Neuronal stem cell (in vitro differentiated cells): ENCODE measurements around the gene PRCD.

Source experiments
- DNase-seq: peaks from one replicate; pipeline ENCODE4 v3.0.0-alpha.2; 2013; ENCODE audit warnings: low spot score
- H2AFZ ChIP-seq: one replicate; pipeline ENCODE4 v1.6.1; 2013; ENCODE audit warnings: mild to moderate bottlenecking, low read length, inconsistent platforms
- H2AK5ac ChIP-seq: 2 replicates; pipeline ENCODE4 v1.6.1; 2013; ENCODE audit warnings: low read depth, mild to moderate bottlenecking, inconsistent platforms, low read length, moderate library complexity, mixed read lengths
- H2BK120ac ChIP-seq: 2 replicates; pipeline ENCODE4 v1.6.1; 2013; ENCODE audit warnings: low read depth, mild to moderate bottlenecking, inconsistent platforms, low read length, moderate library complexity, mixed read lengths
- H2BK12ac ChIP-seq: one replicate; pipeline ENCODE4 v1.6.1; 2013; ENCODE audit warnings: low read length, inconsistent platforms
- H2BK15ac ChIP-seq: 2 replicates; pipeline ENCODE4 v1.6.1; 2013; ENCODE audit warnings: mild to moderate bottlenecking, low read length, inconsistent platforms, mixed read lengths
- H2BK5ac ChIP-seq: one replicate; pipeline ENCODE4 v1.6.1; 2013; ENCODE audit warnings: inconsistent platforms, mild to moderate bottlenecking, low read length, moderate library complexity
- H3K14ac ChIP-seq: one replicate; pipeline ENCODE4 v1.6.1; 2013; ENCODE audit warnings: low read length, inconsistent platforms
- H3K18ac ChIP-seq: 2 replicates; pipeline ENCODE4 v1.6.1; 2013; ENCODE audit warnings: low read length, inconsistent platforms
- H3K23ac ChIP-seq: 2 replicates; pipeline ENCODE4 v1.6.1; 2013; ENCODE audit warnings: low read depth, mild to moderate bottlenecking, mixed read lengths, low read length, inconsistent platforms; ENCODE audit not compliant: poor library complexity
- H3K27ac ChIP-seq: replicated peaks from 3 replicates; pipeline ENCODE4 v1.5.1; 2013; ENCODE audit warnings: low read length, inconsistent platforms
- H3K27me3 ChIP-seq, 3 experiments: 2 replicates each; pipeline ENCODE4 v1.6.1; 2013; ENCODE audit warnings: low read length in 3 of 3, mild to moderate bottlenecking in 2 of 3, inconsistent platforms in 1 of 3, low read depth in 1 of 3, mixed read lengths in 1 of 3, moderate library complexity in 1 of 3; ENCODE audit not compliant: control insufficient read depth in 3 of 3, insufficient read depth in 3 of 3
- H3K36me3 ChIP-seq, 2 donors: replicated peaks in 1 of 2; 2 replicates each; pipeline ENCODE4 v1.6.1; 2013; ENCODE audit warnings: low read length in 2 of 2; ENCODE audit not compliant: control insufficient read depth in 2 of 2, insufficient read depth in 2 of 2
- H3K4ac ChIP-seq: 2 replicates; pipeline ENCODE4 v1.6.1; 2013; ENCODE audit warnings: inconsistent platforms, mild to moderate bottlenecking, low read length, moderate library complexity
- H3K4me1 ChIP-seq, 2 donors: 1 replicate in 1 of 2; 2 replicates in 1 of 2; pipeline ENCODE4 v1.6.1; 2013; ENCODE audit warnings: low read length in 2 of 2, low read depth in 1 of 2; ENCODE audit not compliant: control insufficient read depth in 2 of 2, insufficient read depth in 1 of 2
- H3K4me2 ChIP-seq: one replicate; pipeline ENCODE4 v1.6.1; 2013; ENCODE audit warnings: mild to moderate bottlenecking, low read length, inconsistent platforms; ENCODE audit not compliant: insufficient read depth, poor library complexity, severe bottlenecking
- H3K4me3 ChIP-seq, 2 donors: 2 replicates each; pipeline ENCODE4 v1.5.1; 2013; ENCODE audit warnings: low read length in 2 of 2, mild to moderate bottlenecking in 2 of 2, inconsistent platforms in 1 of 2, moderate library complexity in 1 of 2
- H3K79me1 ChIP-seq: one replicate; pipeline ENCODE4 v1.6.1; 2013; ENCODE audit warnings: low read depth, mild to moderate bottlenecking, inconsistent platforms, low read length, moderate library complexity
- H3K9ac ChIP-seq: one replicate; pipeline ENCODE4 v1.6.1; 2013; ENCODE audit warnings: mild to moderate bottlenecking, low read depth, low read length, inconsistent platforms; ENCODE audit not compliant: poor library complexity
- H3K9me3 ChIP-seq, 2 donors: replicated peaks in 1 of 2; 2 replicates each; pipeline versions ENCODE3 to v1.6.1; 2013; ENCODE audit warnings: low read length in 2 of 2, mild to moderate bottlenecking in 2 of 2, inconsistent platforms in 1 of 2, low read depth in 1 of 2, mixed read lengths in 1 of 2, moderate library complexity in 1 of 2; ENCODE audit not compliant: control insufficient read depth in 2 of 2, insufficient read depth in 1 of 2
- H4K8ac ChIP-seq: one replicate; pipeline ENCODE4 v1.6.1; 2013; ENCODE audit warnings: low read depth, mild to moderate bottlenecking, inconsistent platforms, low read length, moderate library complexity
- H4K91ac ChIP-seq: one replicate; pipeline ENCODE4 v1.6.1; 2013; ENCODE audit warnings: low read length, low read depth, mild to moderate bottlenecking, inconsistent platforms; ENCODE audit not compliant: poor library complexity
- WGBS, 2 donors: extraction: QIAGEN DNeasy Blood & Tissue Kit; methylation state at CpG; one replicate each; pipeline ENCODE4 v1.1.7; 2013; ENCODE audit warnings: missing lambda C conversion rate in 2 of 2, mixed read lengths in 1 of 2; ENCODE audit not compliant: insufficient read length in 2 of 2, insufficient replicate concordance in 1 of 2; ENCODE audit errors: extremely low coverage in 2 of 2; 5-methylcytosine and 5-hydroxymethylcytosine counted together

PRCD gene

DNA sequence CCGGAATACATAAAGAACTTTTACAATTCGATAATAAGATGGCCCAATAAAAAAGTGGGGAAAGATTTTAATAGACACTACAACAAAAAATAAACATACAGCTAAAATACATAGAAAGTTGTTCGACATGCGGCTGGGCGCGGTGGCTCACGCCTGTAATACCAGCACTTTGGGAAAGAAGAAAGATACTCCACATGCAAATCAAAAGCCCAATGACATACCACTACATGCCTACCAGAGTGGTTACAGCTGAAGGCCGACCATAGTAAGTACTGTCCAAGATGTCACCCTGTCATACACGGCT is 9.3 kb downstream of the PRCD start:
- Histone ChIP-seq H2BK120ac (no peak overlapping the region), H3K27me3 (peaks cover 0 to 27% (median 7%) of the 10 kb centered on the region in 3 experiments), H2BK5ac (no peak overlapping the region), H3K4me3 (no peak overlapping the region), H2BK12ac (no peak overlapping the region), H2BK15ac (no peak overlapping the region), H4K8ac (no peak overlapping the region), H3K23ac (no peak overlapping the region), H3K4ac (no peak overlapping the region), H3K27ac (no peak overlapping the region), H3K18ac (no peak overlapping the region), H4K91ac (no peak overlapping the region), H3K79me1 (no peaks in the 10 kb centered on the region), H2AK5ac (no peak overlapping the region), H3K9me3 (no peaks in the 10 kb centered on the region), H3K4me2 (no peak overlapping the region), H3K9ac (no peak overlapping the region), H3K36me3 (no peaks in the 10 kb centered on the region), H3K14ac (no peak overlapping the region), H3K4me1 (peaks cover 8 to 39% of the 10 kb centered on the region in 2 donors), H2AFZ (no peak overlapping the region)
- WGBS, 2 donors = no CpG with 5 or more reads among the region's 9 CpGs
- no peak for DNase-seq

DNA sequence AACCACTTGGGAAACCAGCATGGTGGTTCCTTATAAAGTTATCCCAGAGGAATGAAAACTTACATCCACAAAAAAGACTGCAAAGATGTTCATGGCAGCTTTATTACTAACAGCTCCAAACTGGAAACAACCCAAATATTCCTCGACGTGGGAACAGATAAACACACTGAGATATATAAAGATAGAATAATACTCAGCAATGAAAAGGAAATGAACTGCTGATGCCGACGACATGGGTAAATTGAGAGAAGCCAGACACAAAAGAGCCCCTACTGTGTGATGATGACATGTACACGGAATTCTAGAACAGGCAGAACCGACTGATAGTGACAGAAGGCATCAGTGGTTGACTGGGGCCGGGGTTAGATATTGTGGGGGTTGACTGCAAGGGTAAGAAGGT is 9.7 kb downstream of the PRCD start:
- WGBS, 2 donors = no CpG with 5 or more reads among the region's 7 CpGs
- Histone ChIP-seq H3K18ac (no peak overlapping the region), H2AFZ (no peak overlapping the region), H3K27ac (no peak overlapping the region), H3K9me3 (no peaks in the 10 kb centered on the region), H3K23ac (no peak overlapping the region), H4K91ac (no peak overlapping the region), H3K4me2 (no peak overlapping the region), H3K14ac (no peak overlapping the region), H2BK15ac (no peak overlapping the region), H3K4me3 (no peak overlapping the region), H3K4ac (no peak overlapping the region), H3K4me1 (peaks cover 7 to 35% of the 10 kb centered on the region in 2 donors), H3K27me3 (peaks cover 0 to 23% (median 5%) of the 10 kb centered on the region in 3 experiments), H3K36me3 (no peaks in the 10 kb centered on the region), H3K79me1 (no peaks in the 10 kb centered on the region), H2AK5ac (no peak overlapping the region), H2BK12ac (no peak overlapping the region), H4K8ac (no peak overlapping the region), H2BK120ac (no peak overlapping the region), H3K9ac (no peak overlapping the region), H2BK5ac (no peak overlapping the region)
- DNase-seq = no peak

DNA sequence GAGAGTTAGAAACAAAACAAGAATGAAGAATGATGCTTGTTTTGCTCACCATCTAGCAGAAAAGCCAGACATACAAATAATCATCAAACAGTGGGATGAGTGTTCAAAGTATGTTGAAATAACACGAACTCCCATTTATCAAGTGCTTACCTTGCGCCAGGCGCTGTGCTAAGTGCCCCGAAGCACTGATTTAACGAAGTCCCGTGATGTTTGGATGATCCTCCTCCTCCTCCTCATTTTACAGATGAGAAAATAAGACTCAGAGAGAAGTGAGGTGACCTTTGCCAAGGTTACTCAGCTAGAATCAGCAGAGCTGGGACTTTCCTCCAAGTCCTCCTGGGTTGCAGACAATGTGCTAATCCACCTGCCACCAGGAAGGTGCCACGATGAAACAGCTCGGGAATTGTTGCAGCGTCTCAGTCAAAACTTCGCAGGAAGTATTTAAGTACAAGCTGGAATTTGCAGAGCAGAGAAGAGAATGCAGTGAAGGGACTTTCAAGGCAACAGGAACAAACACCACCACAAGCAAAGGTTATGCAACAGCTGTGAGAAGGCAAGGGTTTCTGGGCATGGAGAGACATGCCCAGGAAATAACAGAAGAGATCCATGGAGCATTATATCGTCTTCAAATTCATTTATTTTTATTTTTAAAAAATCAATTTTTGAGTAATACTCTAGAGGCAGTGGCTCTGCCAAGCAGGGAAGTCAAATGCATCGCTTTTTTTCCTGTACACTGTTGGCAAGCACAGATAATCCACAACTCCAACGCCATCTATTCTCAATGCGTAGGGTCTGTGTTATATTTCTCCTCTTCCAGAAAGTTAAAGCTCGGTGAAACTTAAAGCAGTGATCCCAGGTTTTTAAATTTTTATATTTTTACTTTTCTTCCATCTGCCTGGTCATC is 11.1 kb downstream of the PRCD start:
- H3K23ac ChIP-seq = no peak overlapping the region
- no peak overlapping the region for H4K91ac ChIP-seq
- peaks cover 0 to 10% (median 3%) of the 10 kb centered on the region in 3 experiments for H3K27me3 ChIP-seq
- no peak overlapping the region for H3K4me3 ChIP-seq
- H2BK15ac ChIP-seq = no peak overlapping the region
- no peak overlapping the region for H3K4ac ChIP-seq
- H2AFZ ChIP-seq = peak overlapping the region; percentile 3
- no peaks in the 10 kb centered on the region for H3K9me3 ChIP-seq
- H3K4me1 ChIP-seq = peaks cover 7 to 26% of the 10 kb centered on the region in 2 donors
- WGBS, 2 donors = no CpG with 5 or more reads among the region's 15 CpGs
- no peak overlapping the region for H3K4me2 ChIP-seq
- no peak overlapping the region for H3K18ac ChIP-seq
- no peaks in the 10 kb centered on the region for H3K36me3 ChIP-seq
- H2BK5ac ChIP-seq = no peak overlapping the region
- no peak overlapping the region for H4K8ac ChIP-seq
- H2BK12ac ChIP-seq = no peak overlapping the region
- DNase-seq = no peak
- no peaks in the 10 kb centered on the region for H3K79me1 ChIP-seq
- no peak overlapping the region for H2BK120ac ChIP-seq
- H3K9ac ChIP-seq = no peak overlapping the region
- no peak overlapping the region for H2AK5ac ChIP-seq
- H3K27ac ChIP-seq = peak overlapping the region; percentile 21
- no peak overlapping the region for H3K14ac ChIP-seq

DNA sequence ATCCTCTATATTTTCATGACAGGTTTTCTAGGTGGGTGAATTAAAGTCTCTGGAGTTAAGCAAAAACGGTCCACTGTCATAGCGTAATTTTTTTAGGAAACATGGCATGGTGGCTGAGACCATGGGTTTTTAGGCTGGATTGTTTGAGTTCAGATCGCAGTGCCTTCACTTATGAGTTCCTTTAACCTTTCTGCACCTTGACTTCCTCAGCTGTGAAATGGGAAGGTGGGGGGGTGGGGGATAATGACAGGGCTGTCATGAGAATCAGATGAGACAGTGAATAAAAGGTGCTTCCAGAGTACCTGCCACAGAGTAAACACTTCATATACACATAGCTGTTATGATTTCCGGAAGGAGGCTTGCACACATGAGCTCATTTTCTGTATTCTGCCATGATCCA is 11.8 kb downstream of the PRCD start:
- Histone ChIP-seq H2AFZ (no peak overlapping the region), H2AK5ac (no peak overlapping the region), H3K14ac (no peak overlapping the region), H3K27me3 (peaks cover 0 to 5% (median 0%) of the 10 kb centered on the region in 3 experiments), H3K79me1 (no peaks in the 10 kb centered on the region), H2BK120ac (no peak overlapping the region), H4K91ac (no peak overlapping the region), H3K4me1 (peaks cover 7 to 20% of the 10 kb centered on the region in 2 donors), H3K27ac (no peak overlapping the region), H3K18ac (no peak overlapping the region), H3K4me3 (no peak overlapping the region), H3K23ac (no peak overlapping the region), H2BK12ac (no peak overlapping the region), H3K36me3 (no peaks in the 10 kb centered on the region), H2BK5ac (no peak overlapping the region), H3K4me2 (no peak overlapping the region), H3K4ac (no peak overlapping the region), H4K8ac (no peak overlapping the region), H3K9me3 (no peaks in the 10 kb centered on the region), H2BK15ac (no peak overlapping the region), H3K9ac (no peak overlapping the region)
- no CpG with 5 or more reads among the region's 4 CpGs for WGBS, 2 donors
- no peak for DNase-seq
